ENCODE results near the gene LRFN4. TPM values are rescaled to one million over a fixed set of nuclear protein-coding genes. Genes with fewer than 3 reads are reported as not detected.

LRFN4 gene
- total and polyA plus RNA-seq, 2 of the 8 experiments (the other 6 are each of a cell fraction or from before 2014, with no cell fraction given) = 49.8 to 64.3 TPM

DNA sequence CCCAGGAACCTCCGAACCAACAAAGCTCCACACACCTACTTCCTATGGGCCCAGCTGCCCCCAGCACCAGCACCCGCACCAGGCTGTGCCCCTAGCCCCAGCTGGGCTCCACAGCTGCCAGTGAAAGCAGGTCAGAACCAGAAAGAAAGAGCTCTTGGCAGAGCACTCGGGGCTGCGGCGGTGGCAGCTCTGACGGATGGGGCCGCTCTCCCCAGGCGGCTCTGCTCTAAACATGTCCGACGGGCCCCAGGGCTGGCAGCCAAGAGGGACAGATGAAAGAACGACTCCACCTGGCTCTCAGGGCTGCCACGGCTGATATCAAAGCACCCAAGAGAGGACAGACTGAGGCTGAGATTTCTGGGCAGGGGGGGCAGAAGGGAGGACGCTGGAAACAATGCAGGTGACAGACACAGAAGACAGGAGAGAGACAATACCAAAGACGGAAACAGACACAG lies 25.7 kb downstream of the LRFN4 start (continued):
- TF ChIP-seq GABPA (IDR thresholded peaks at IDR 0.05; ENCODE audit: borderline replicate concordance, insufficient read depth, low read length) = no peak
- TF ChIP-seq POLR2A (IDR thresholded peaks at IDR 0.05; ENCODE audit: control extremely low read depth in 1 of 2, low read depth in 2 of 2, low read length in 2 of 2) = no peak
- no peak for TF ChIP-seq SP2 (IDR thresholded peaks at IDR 0.05; ENCODE audit: low read length)
- no peak for TF ChIP-seq SIX5 (IDR thresholded peaks at IDR 0.05; ENCODE audit: low read depth, low read length)
- TF ChIP-seq HDAC6 (IDR thresholded peaks at IDR 0.05; ENCODE audit: low read depth, low read length) = no peak
- TF ChIP-seq TAF1 (IDR thresholded peaks at IDR 0.05; ENCODE audit: low read depth, low read length) = no peak

Measured in H1 (cell line).